HCT116 (cell line): Measurements from ENCODE around the gene NDUFS1. TPM values are rescaled to one million over a fixed set of nuclear protein-coding genes. Genes with fewer than 3 reads are reported as not detected.

Experiments
- ATAC-seq: fragments of 200-7000 bp; cut with Tn5 transposase; 2 replicates; pipeline ENCODE4 v1.9.1; 2020; ENCODE audit warnings: mild to moderate bottlenecking, moderate library complexity
- BruUV-seq: library from RNA; stranded (reverse); fragments of 400-500 nt; replicated peaks from 2 replicates; lab custom pipeline; 2021; lab: Mats Ljungman, UMichigan
- CTCF ChIA-PET: fragments of 300-600 bp; sonication (Branson Sonifier 250); formaldehyde crosslinking; loops from one replicate; lab custom pipeline; 2021; ENCODE audit warnings: antibody characterized with exemption; lab: Charles Lee
- POLR2A ChIA-PET: fragments of 300-600, 350-600 bp; sonication (Branson Sonifier 250); formaldehyde crosslinking; loops from one replicate; lab custom pipeline; 2021; ENCODE audit warnings: antibody characterized with exemption; lab: Charles Lee
- RAD21 ChIA-PET, 2 experiments: fragments of 300-600 bp; sonication (Branson Sonifier 250); formaldehyde crosslinking; loops; one replicate each; lab custom pipeline; 2023; ENCODE audit warnings: low total read pairs in 2 of 2; ENCODE audit not compliant: uncharacterized antibody in 2 of 2, unreplicated experiment in 2 of 2, low non-redundant PET in 1 of 2; lab: Charles Lee
- DNase-seq: peaks from one replicate; pipeline ENCODE4 v3.0.0-alpha.2; 2010; ENCODE audit warnings: low read depth, low spot score
- H2AFZ ChIP-seq: fragments of 200-600 bp; shearing (Covaris generic), sonication (generic); 2 replicates; pipeline ENCODE4 v1.6.1; 2017; ENCODE audit warnings: low read depth, mixed run types, mixed read lengths, antibody characterized with exemption, low read length; ENCODE audit not compliant: poor library complexity, severe bottlenecking
- H3K27ac ChIP-seq: 2 replicates; pipeline ENCODE4 v1.5.1; 2012; ENCODE audit warnings: low read depth, low read length
- H3K27me3 ChIP-seq: fragments of 200-600 bp; sonication (generic); 2 replicates; pipeline ENCODE4 v1.6.1; 2016; ENCODE audit warnings: mixed run types, low read length, mixed read lengths; ENCODE audit not compliant: insufficient read depth
- H3K36me3 ChIP-seq, 2 experiments: fragments of 200-500 bp in 1 of 2; fragments of 200-600 bp in 1 of 2; sonication (Bioruptor generic) in 1 of 2; sonication (generic) in 1 of 2; 2 replicates each; pipeline versions ENCODE4 v1.5.1 to v1.6.1; 2014 to 2016; ENCODE audit warnings: low read length in 2 of 2, inconsistent platforms in 1 of 2, mixed read lengths in 1 of 2, mixed run types in 1 of 2; ENCODE audit not compliant: insufficient read depth in 2 of 2, control insufficient read depth in 1 of 2
- H3K4me1 ChIP-seq, 2 experiments: fragments of 200-600 bp in 1 of 2; sonication (generic) in 1 of 2; 2 replicates each; pipeline versions ENCODE4 v1.5.1 to v1.6.1; 2012 to 2017; ENCODE audit warnings: low read length in 2 of 2, inconsistent platforms in 1 of 2, mild to moderate bottlenecking in 1 of 2, mixed read lengths in 1 of 2, mixed run types in 1 of 2, moderate library complexity in 1 of 2; ENCODE audit not compliant: insufficient read depth in 2 of 2, control insufficient read depth in 1 of 2
- H3K4me2 ChIP-seq: fragments of 200-600 bp; sonication (generic); 2 replicates; pipeline ENCODE4 v1.6.1; 2017; ENCODE audit warnings: mixed run types, low read length, mixed read lengths
- H3K4me3 ChIP-seq, 2 experiments: fragments of 200-600 bp in 1 of 2; sonication (generic) in 1 of 2; replicated peaks in 1 of 2; 2 replicates each; pipeline ENCODE4 v1.5.1; 2011 to 2016; ENCODE audit warnings: low read length in 2 of 2, control low read depth in 1 of 2, low read depth in 1 of 2, mild to moderate bottlenecking in 1 of 2, mixed read lengths in 1 of 2, mixed run types in 1 of 2
- H3K79me2 ChIP-seq: fragments of 200-600 bp; sonication (generic); 2 replicates; pipeline ENCODE4 v1.6.1; 2017; ENCODE audit warnings: mild to moderate bottlenecking, mixed run types, low read length, moderate library complexity, mixed read lengths; ENCODE audit not compliant: insufficient read depth
- H3K9ac ChIP-seq: fragments of 200-600 bp; sonication (generic); 2 replicates; pipeline ENCODE4 v1.6.1; 2016; ENCODE audit warnings: low read length, mixed read lengths
- H3K9me2 ChIP-seq: fragments of 200-600 bp; sonication (generic), shearing (Covaris generic); 2 replicates; pipeline ENCODE4 v1.6.1; 2017; ENCODE audit warnings: mixed run types, mild to moderate bottlenecking, moderate library complexity; ENCODE audit not compliant: insufficient read depth
- H3K9me3 ChIP-seq, 2 experiments: fragments of 200-500 bp in 1 of 2; fragments of 200-600 bp in 1 of 2; sonication (Bioruptor generic) in 1 of 2; sonication (generic) in 1 of 2; 2 replicates each; pipeline ENCODE4 v1.6.1; 2014 to 2017; ENCODE audit warnings: low read length in 2 of 2, mixed read lengths in 2 of 2, inconsistent platforms in 1 of 2, low read depth in 1 of 2, mild to moderate bottlenecking in 1 of 2, mixed run types in 1 of 2, moderate library complexity in 1 of 2; ENCODE audit not compliant: control insufficient read depth in 1 of 2, insufficient read depth in 1 of 2
- H4K20me1 ChIP-seq: fragments of 200-600 bp; sonication (generic), shearing (Covaris generic); 2 replicates; pipeline ENCODE4 v1.6.1; 2017; ENCODE audit warnings: mixed run types, mild to moderate bottlenecking, moderate library complexity; ENCODE audit not compliant: insufficient read depth
- ATF3 ChIP-seq: IDR thresholded peaks from 2 replicates; pipeline ENCODE4 v1.6.1; 2012
- CEBPB ChIP-seq: IDR thresholded peaks from 2 replicates; pipeline ENCODE4 v1.6.1; 2012; ENCODE audit warnings: low read depth
- ELF1 ChIP-seq: IDR thresholded peaks from 2 replicates; pipeline ENCODE4 v1.6.1; 2012; ENCODE audit warnings: low read depth, borderline replicate concordance
- EZH2 ChIP-seq: fragments of 200-600 bp; sonication (generic); IDR thresholded peaks from 2 replicates; pipeline ENCODE4 v1.6.1; 2017; ENCODE audit warnings: antibody characterized with exemption, mixed run types
- EZH2phosphoT487 ChIP-seq: fragments of 200-600 bp; IDR thresholded peaks from 2 replicates; pipeline ENCODE4 v1.6.1; 2018; ENCODE audit warnings: antibody characterized with exemption, borderline replicate concordance
- FOSL1 ChIP-seq: IDR thresholded peaks from 2 replicates; pipeline ENCODE4 v1.6.1; 2012; ENCODE audit warnings: low read depth
- JUND ChIP-seq: IDR thresholded peaks from 2 replicates; pipeline ENCODE4 v1.6.1; 2012
- MAX ChIP-seq: IDR thresholded peaks from 2 replicates; pipeline ENCODE4 v1.6.1; 2012
- POLR2A ChIP-seq: IDR thresholded peaks from 2 replicates; pipeline ENCODE4 v1.7.0; 2011; ENCODE audit warnings: borderline replicate concordance; ENCODE audit not compliant: insufficient read depth, insufficient read length; ENCODE audit errors: extremely low read depth
- RAD21 ChIP-seq: IDR thresholded peaks from 2 replicates; pipeline ENCODE4 v1.6.1; 2012; ENCODE audit warnings: low read depth, mild to moderate bottlenecking
- SP1 ChIP-seq: IDR thresholded peaks from 2 replicates; pipeline ENCODE4 v1.6.1; 2012; ENCODE audit warnings: low read depth
- SRF ChIP-seq: IDR thresholded peaks from 2 replicates; pipeline ENCODE4 v1.6.1; 2012; ENCODE audit warnings: low read depth
- TCF7L2 ChIP-seq: IDR thresholded peaks from 2 replicates; pipeline ENCODE4 v1.7.0; 2011; ENCODE audit warnings: borderline replicate concordance, inconsistent platforms; ENCODE audit not compliant: insufficient read depth, insufficient read length; ENCODE audit errors: extremely low read depth
- ZNF274 ChIP-seq: fragments of 200-500 bp; sonication (Bioruptor generic); IDR thresholded peaks from 2 replicates; pipeline ENCODE4 v1.6.1; 2014; ENCODE audit warnings: mild to moderate bottlenecking, low read depth, low read length, inconsistent platforms
- intact Hi-C: fragments of 100-400 bp; cut with micrococcal nuclease; formaldehyde crosslinking; loops from 2 replicates; pipeline ENCODE4 v1.10.0; 2022
- total RNA-seq: library from RNA; stranded (reverse); gene quantifications from one replicate; pipeline ENCODE4 v1.2.1, GENCODE V29; 2021; ENCODE audit not compliant: unreplicated experiment
- TF ChIP-seq, protein P1 (sequence below): IDR thresholded peaks from 2 replicates; pipeline ENCODE4 v1.6.1; 2012; ENCODE audit warnings: low read depth
- TF ChIP-seq, protein P2 (sequence below): IDR thresholded peaks from 2 replicates; pipeline ENCODE4 v1.6.1; 2011; ENCODE audit warnings: mild to moderate bottlenecking, low read length, moderate library complexity; ENCODE audit not compliant: insufficient replicate concordance; ENCODE audit errors: extremely low read depth

NDUFS1 gene
- total RNA-seq, 1 experiment from 2014 or later = 86.6 TPM

GRCh38 chr2:206149330-206149729, 9.9 kb downstream of the NDUFS1 start:
- Histone ChIP-seq H3K27me3 (no peaks in the 10 kb centered on the region), H3K79me2 (peaks cover 25% of the 10 kb centered on the region), H3K4me2 (no peak overlapping the region), H3K4me3 (no peak overlapping the region), H4K20me1 (no peaks in the 10 kb centered on the region), H3K4me1 (no peaks in the 10 kb centered on the region), H2AFZ (no peak overlapping the region), H3K36me3 (peaks cover 26 to 30% of the 10 kb centered on the region in 2 experiments), H3K9me3 (no peaks in the 10 kb centered on the region), H3K27ac (no peak overlapping the region), H3K9me2 (no peaks in the 10 kb centered on the region), H3K9ac (no peak overlapping the region)
- DNase-seq (no peak), ATAC-seq (no peak)
- no peak for TF ChIP-seq MAX
- no peak for TF ChIP-seq ZNF274
- TF ChIP-seq, protein P1, sequence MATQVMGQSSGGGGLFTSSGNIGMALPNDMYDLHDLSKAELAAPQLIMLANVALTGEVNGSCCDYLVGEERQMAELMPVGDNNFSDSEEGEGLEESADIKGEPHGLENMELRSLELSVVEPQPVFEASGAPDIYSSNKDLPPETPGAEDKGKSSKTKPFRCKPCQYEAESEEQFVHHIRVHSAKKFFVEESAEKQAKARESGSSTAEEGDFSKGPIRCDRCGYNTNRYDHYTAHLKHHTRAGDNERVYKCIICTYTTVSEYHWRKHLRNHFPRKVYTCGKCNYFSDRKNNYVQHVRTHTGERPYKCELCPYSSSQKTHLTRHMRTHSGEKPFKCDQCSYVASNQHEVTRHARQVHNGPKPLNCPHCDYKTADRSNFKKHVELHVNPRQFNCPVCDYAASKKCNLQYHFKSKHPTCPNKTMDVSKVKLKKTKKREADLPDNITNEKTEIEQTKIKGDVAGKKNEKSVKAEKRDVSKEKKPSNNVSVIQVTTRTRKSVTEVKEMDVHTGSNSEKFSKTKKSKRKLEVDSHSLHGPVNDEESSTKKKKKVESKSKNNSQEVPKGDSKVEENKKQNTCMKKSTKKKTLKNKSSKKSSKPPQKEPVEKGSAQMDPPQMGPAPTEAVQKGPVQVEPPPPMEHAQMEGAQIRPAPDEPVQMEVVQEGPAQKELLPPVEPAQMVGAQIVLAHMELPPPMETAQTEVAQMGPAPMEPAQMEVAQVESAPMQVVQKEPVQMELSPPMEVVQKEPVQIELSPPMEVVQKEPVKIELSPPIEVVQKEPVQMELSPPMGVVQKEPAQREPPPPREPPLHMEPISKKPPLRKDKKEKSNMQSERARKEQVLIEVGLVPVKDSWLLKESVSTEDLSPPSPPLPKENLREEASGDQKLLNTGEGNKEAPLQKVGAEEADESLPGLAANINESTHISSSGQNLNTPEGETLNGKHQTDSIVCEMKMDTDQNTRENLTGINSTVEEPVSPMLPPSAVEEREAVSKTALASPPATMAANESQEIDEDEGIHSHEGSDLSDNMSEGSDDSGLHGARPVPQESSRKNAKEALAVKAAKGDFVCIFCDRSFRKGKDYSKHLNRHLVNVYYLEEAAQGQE = no peak
- no peak for TF ChIP-seq SRF
- no peak for TF ChIP-seq CEBPB
- TF ChIP-seq, protein P2, sequence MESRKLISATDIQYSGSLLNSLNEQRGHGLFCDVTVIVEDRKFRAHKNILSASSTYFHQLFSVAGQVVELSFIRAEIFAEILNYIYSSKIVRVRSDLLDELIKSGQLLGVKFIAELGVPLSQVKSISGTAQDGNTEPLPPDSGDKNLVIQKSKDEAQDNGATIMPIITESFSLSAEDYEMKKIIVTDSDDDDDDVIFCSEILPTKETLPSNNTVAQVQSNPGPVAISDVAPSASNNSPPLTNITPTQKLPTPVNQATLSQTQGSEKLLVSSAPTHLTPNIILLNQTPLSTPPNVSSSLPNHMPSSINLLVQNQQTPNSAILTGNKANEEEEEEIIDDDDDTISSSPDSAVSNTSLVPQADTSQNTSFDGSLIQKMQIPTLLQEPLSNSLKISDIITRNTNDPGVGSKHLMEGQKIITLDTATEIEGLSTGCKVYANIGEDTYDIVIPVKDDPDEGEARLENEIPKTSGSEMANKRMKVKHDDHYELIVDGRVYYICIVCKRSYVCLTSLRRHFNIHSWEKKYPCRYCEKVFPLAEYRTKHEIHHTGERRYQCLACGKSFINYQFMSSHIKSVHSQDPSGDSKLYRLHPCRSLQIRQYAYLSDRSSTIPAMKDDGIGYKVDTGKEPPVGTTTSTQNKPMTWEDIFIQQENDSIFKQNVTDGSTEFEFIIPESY = no peak
- TF ChIP-seq TCF7L2 = no peak
- TF ChIP-seq ELF1 = no peak
- no peak for TF ChIP-seq FOSL1
- no peak for TF ChIP-seq JUND
- TF ChIP-seq SP1 = no peak
- TF ChIP-seq POLR2A = no peak
- no peak for TF ChIP-seq ATF3
- no peak for TF ChIP-seq EZH2phosphoT487
- no peak for TF ChIP-seq EZH2
- TF ChIP-seq RAD21 = no peak
- ChIA-PET RAD21 (no interaction called here), CTCF (no interaction called here), POLR2A (no interaction called here)
- BruUV-seq = no TSS peak
- intact Hi-C loops = no loop called here
